Measurements from ENCODE around the gene VOPP1.
"Not testable (repeated sequence)": the region's sequence is repeated elsewhere in the genome, so short reads cannot be mapped to it uniquely, and the experiment has no call there.

VOPP1 gene

GRCh38 chr7:55472928-55473725 is 99.2 kb downstream of the VOPP1 start:
- TF ChIP-seq MYC (IDR thresholded peaks at IDR 0.05; ENCODE audit: low read depth, low read length): no peak
- DNase-seq (ENCODE audit: low read depth): no peak

DNA sequence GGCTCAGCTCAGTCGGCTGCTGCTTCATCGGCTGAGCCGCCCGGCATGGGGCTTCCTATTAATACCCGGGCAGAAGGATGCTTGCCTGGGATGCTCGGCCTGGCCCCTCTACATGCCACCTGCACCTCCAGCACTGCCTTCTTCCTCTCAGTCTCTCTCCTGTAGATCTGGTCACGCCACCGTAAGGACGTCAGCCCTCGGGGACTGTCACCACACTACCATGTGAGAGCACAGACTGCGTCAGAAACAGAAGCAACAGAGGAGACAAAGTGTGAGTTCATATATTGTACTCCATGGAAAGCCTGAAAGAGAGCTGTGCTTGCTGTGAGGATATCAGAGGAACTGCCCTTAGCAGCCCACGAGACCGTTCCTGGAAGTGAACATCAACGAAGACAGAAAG is 99.9 kb downstream of the VOPP1 start:
- H3K4me3 ChIP-seq (ENCODE audit: low read depth, low read length); DNase-seq (ENCODE audit: low read depth): not testable (repeated sequence)

More at GRCh38 chr7:55472928-55473725, 99.2 kb downstream of the VOPP1 start:
- no peak overlapping the region for H3K4me3 ChIP-seq (ENCODE audit: low read depth, low read length)

DNA sequence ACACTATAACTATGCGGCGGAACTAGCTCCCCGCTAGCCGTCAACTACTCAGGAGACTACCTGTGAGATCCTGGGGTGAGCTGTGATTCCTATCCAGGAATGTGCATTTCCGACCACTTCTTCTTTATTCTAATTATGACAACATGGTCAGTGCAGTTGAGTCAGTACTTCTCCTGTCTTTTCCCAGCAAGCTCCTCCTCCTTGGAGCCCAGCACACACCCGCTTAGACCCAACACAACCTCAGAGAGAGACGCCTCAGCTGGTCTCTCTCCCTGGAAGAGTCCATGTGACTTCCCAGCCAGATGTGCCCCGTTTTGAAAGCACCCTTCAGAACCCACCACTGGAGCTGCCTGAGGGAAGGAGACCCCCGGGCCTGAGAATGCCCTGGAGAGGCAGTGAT is 100.7 kb downstream of the VOPP1 start:
- H3K4me3 ChIP-seq (ENCODE audit: low read depth, low read length); DNase-seq (ENCODE audit: low read depth): not testable (repeated sequence)

GRCh38 chr7:55470261-55470660 is 102.0 kb downstream of the VOPP1 start:
- H3K4me3 ChIP-seq (ENCODE audit: low read depth, low read length): no peak overlapping the region
- TF ChIP-seq POLR2A (IDR thresholded peaks at IDR 0.05; ENCODE audit: extremely low read depth, insufficient read length): no peak
- TF ChIP-seq, protein P1, sequence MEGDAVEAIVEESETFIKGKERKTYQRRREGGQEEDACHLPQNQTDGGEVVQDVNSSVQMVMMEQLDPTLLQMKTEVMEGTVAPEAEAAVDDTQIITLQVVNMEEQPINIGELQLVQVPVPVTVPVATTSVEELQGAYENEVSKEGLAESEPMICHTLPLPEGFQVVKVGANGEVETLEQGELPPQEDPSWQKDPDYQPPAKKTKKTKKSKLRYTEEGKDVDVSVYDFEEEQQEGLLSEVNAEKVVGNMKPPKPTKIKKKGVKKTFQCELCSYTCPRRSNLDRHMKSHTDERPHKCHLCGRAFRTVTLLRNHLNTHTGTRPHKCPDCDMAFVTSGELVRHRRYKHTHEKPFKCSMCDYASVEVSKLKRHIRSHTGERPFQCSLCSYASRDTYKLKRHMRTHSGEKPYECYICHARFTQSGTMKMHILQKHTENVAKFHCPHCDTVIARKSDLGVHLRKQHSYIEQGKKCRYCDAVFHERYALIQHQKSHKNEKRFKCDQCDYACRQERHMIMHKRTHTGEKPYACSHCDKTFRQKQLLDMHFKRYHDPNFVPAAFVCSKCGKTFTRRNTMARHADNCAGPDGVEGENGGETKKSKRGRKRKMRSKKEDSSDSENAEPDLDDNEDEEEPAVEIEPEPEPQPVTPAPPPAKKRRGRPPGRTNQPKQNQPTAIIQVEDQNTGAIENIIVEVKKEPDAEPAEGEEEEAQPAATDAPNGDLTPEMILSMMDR (IDR thresholded peaks at IDR 0.05; ENCODE audit: low read depth, low read length): no peak
- TF ChIP-seq MYC (IDR thresholded peaks at IDR 0.05; ENCODE audit: low read depth, low read length): no peak
- TF ChIP-seq, protein P2, sequence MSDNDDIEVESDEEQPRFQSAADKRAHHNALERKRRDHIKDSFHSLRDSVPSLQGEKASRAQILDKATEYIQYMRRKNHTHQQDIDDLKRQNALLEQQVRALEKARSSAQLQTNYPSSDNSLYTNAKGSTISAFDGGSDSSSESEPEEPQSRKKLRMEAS (IDR thresholded peaks at IDR 0.05; ENCODE audit: low read depth, low read length): no peak
- DNase-seq (ENCODE audit: low read depth): no peak

DNA sequence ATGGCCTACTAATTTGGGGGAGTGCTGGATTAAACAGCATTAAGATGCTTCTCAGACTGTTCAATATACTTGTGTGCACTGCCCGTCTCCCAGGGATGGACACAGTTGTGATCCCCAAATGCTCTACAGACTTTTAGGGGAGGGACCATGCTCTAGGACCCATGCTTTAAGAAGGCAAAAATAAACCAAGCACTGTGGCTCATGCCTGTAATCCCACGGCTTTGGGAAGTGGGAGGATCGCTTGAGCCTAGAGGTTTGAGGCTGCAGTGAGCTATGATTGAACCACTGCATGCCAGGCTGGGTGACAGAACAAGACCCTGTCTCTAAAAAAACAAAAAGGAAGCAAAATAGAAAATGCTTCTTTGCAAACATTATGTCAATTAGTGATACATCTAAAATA is 102.6 kb downstream of the VOPP1 start:
- no peak for TF ChIP-seq MYC (IDR thresholded peaks at IDR 0.05; ENCODE audit: low read depth, low read length)
- TF ChIP-seq, protein P1 (IDR thresholded peaks at IDR 0.05; ENCODE audit: low read depth, low read length): no peak
- no peak for TF ChIP-seq POLR2A (IDR thresholded peaks at IDR 0.05; ENCODE audit: extremely low read depth, insufficient read length)
- TF ChIP-seq, protein P2 (IDR thresholded peaks at IDR 0.05; ENCODE audit: low read depth, low read length): no peak
- no peak for DNase-seq (ENCODE audit: low read depth)
- no peak overlapping the region for H3K4me3 ChIP-seq (ENCODE audit: low read depth, low read length)

DNA sequence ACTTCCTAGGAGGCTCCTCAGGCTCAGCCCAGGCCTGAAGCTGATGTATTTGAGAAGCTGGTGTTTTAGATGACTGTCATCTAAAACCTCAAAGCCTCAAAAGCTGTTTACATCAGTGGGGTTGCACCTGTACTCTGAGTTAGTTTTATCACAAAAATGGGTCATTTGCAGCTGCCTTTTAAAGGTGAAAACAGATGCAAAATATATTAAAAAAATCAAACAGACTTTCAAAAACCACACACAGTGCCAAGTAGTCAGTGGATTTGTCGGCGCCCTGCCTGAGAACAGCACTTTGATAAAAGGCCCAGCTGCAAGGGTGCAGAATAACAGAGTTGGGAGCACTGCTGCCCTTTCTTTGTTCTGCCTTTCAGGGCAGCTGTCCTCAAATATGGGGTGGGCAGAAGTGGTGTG is 103.0 kb downstream of the VOPP1 start:
- no peak for DNase-seq (ENCODE audit: low read depth)
- TF ChIP-seq POLR2A (IDR thresholded peaks at IDR 0.05; ENCODE audit: extremely low read depth, insufficient read length): no peak
- TF ChIP-seq, protein P2 (IDR thresholded peaks at IDR 0.05; ENCODE audit: low read depth, low read length): no peak
- TF ChIP-seq, protein P1 (IDR thresholded peaks at IDR 0.05; ENCODE audit: low read depth, low read length): no peak
- no peak for TF ChIP-seq MYC (IDR thresholded peaks at IDR 0.05; ENCODE audit: low read depth, low read length)
- H3K4me3 ChIP-seq (ENCODE audit: low read depth, low read length): no peak overlapping the region

DNA sequence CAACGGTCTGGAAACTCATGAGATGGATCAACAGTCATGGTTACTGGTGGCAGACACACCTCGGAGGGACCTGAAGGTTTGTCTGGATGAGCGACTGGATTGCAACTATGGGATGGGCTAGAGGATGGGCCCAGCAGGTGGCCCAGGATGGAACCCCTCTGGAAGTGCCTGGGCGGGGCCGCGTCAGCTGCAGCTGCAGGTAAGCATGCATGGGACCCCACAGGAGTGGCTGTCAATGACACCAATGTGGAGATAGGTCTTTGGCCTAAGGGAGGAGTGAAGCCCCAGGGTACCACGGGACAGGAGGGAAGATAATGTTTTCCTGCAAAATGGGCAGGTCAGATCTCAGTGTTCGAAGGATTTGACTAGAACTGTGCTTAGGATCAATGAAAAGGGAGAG is 103.8 kb downstream of the VOPP1 start:
- TF ChIP-seq, protein P2 (IDR thresholded peaks at IDR 0.05; ENCODE audit: low read depth, low read length): no peak
- TF ChIP-seq, protein P1 (IDR thresholded peaks at IDR 0.05; ENCODE audit: low read depth, low read length): no peak
- TF ChIP-seq MYC (IDR thresholded peaks at IDR 0.05; ENCODE audit: low read depth, low read length): no peak
- no peak for TF ChIP-seq POLR2A (IDR thresholded peaks at IDR 0.05; ENCODE audit: extremely low read depth, insufficient read length)
- H3K4me3 ChIP-seq (ENCODE audit: low read depth, low read length): no peak overlapping the region
- no peak for DNase-seq (ENCODE audit: low read depth)

Measured in NB4 (cell line).